ENCODE measurements around the gene PNMT. TPM values are rescaled to one million over a fixed set of nuclear protein-coding genes. Genes with fewer than 3 reads are reported as not detected.

PNMT gene
- total and polyA plus RNA-seq, 2 of the 13 experiments (the other 11 are each of a cell fraction or from before 2014, with no cell fraction given), result 0.25 TPM; not detected in 1

DNA sequence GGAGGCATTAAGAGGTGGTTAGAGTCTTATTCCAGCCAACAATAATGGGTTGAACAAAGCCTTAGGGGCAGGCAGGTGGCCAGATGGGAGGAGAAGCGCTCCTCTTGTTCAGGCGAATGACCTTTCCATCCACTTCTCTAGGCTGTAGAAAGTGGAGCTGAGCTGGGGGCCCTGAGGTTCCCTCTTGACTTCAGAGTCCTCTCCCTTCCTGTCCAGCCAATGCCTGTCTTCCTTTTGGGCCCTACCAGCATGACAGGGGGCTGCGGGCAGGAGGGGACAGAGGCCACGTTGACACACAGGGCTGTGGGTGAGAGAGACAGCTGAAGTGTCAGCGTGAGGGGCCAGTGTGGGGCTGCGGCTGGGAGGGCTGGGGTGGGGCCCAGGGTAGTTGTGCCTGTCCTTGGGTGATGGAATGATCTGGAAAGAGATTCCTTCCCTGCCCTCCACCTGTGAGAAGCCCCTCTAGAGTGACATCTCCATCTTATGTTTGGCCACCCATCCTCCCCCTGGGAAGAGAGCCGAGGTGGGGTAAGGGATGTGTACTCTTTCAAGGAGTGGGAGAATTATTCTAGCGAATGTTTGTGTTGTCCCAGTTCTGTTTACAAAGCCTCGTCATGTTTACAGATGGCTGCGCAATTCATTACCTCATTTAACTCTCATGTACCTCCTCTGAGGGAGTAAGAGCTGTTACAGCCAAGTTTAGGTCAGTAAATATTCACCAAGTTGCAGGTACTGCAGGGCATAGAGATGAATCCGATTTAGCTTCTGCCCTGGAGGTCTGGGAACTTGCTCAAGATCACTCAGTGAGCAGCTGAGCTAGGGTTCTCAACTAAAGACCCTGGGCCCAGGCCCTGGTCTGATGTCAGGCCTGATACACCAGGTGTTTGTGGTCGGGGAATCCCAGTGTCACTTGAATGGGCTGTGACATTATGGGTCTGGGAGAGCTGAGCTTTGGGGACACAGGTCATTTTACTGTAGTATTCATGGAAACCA lies 34.9 kb downstream of the PNMT start (continued):
- TF ChIP-seq, protein P1, sequence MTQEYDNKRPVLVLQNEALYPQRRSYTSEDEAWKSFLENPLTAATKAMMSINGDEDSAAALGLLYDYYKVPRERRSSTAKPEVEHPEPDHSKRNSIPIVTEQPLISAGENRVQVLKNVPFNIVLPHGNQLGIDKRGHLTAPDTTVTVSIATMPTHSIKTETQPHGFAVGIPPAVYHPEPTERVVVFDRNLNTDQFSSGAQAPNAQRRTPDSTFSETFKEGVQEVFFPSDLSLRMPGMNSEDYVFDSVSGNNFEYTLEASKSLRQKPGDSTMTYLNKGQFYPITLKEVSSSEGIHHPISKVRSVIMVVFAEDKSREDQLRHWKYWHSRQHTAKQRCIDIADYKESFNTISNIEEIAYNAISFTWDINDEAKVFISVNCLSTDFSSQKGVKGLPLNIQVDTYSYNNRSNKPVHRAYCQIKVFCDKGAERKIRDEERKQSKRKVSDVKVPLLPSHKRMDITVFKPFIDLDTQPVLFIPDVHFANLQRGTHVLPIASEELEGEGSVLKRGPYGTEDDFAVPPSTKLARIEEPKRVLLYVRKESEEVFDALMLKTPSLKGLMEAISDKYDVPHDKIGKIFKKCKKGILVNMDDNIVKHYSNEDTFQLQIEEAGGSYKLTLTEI (CRISPR knock-in tag; conservative IDR thresholded peaks at IDR 0.05), result no peak; the same call in 1 of the 2 replicates
- TF ChIP-seq KAT8 (CRISPR knock-in tag; IDR thresholded peaks at IDR 0.05), result no peak; the same call in 1 of the 2 replicates
- TF ChIP-seq NFKBIZ (CRISPR knock-in tag; IDR thresholded peaks at IDR 0.05), result 0 out of 2 replicates have a peak, but pooled peaks have one; percentile 24
- TF ChIP-seq, protein P2, sequence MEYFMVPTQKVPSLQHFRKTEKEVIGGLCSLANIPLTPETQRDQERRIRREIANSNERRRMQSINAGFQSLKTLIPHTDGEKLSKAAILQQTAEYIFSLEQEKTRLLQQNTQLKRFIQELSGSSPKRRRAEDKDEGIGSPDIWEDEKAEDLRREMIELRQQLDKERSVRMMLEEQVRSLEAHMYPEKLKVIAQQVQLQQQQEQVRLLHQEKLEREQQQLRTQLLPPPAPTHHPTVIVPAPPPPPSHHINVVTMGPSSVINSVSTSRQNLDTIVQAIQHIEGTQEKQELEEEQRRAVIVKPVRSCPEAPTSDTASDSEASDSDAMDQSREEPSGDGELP (IDR thresholded peaks at IDR 0.05; ENCODE audit: borderline replicate concordance, low read depth), result peak; percentile 88
- no peak for TF ChIP-seq ZSCAN12 (CRISPR knock-in tag; IDR thresholded peaks at IDR 0.05)
- no peak for TF ChIP-seq RAD21 (CRISPR knock-in tag; IDR thresholded peaks at IDR 0.05)
- TF ChIP-seq PAX8 (CRISPR knock-in tag; IDR thresholded peaks at IDR 0.05; ENCODE audit: borderline replicate concordance), result peak; percentile 52; the same call in 1 of the 2 replicates
- no peak for TF ChIP-seq TSC22D2 (CRISPR knock-in tag; IDR thresholded peaks at IDR 0.05; ENCODE audit: borderline replicate concordance)
- TF ChIP-seq YEATS4 (CRISPR knock-in tag; IDR thresholded peaks at IDR 0.05; ENCODE audit: borderline replicate concordance), result peak; percentile 59; the same call in 1 of the 2 replicates
- 0 out of 2 replicates have a peak, but pooled peaks have one; percentile 16 for TF ChIP-seq NFYB (CRISPR knock-in tag; IDR thresholded peaks at IDR 0.05)
- no peak for TF ChIP-seq KLF15 (CRISPR knock-in tag; IDR thresholded peaks at IDR 0.05; ENCODE audit: borderline replicate concordance)
- TF ChIP-seq ZNF747 (CRISPR knock-in tag; IDR thresholded peaks at IDR 0.05; ENCODE audit: borderline replicate concordance), result no peak
- 0 out of 2 replicates have a peak, but pooled peaks have one; percentile 25 for TF ChIP-seq ZNF678 (CRISPR knock-in tag; IDR thresholded peaks at IDR 0.05)
- TF ChIP-seq, protein P3, sequence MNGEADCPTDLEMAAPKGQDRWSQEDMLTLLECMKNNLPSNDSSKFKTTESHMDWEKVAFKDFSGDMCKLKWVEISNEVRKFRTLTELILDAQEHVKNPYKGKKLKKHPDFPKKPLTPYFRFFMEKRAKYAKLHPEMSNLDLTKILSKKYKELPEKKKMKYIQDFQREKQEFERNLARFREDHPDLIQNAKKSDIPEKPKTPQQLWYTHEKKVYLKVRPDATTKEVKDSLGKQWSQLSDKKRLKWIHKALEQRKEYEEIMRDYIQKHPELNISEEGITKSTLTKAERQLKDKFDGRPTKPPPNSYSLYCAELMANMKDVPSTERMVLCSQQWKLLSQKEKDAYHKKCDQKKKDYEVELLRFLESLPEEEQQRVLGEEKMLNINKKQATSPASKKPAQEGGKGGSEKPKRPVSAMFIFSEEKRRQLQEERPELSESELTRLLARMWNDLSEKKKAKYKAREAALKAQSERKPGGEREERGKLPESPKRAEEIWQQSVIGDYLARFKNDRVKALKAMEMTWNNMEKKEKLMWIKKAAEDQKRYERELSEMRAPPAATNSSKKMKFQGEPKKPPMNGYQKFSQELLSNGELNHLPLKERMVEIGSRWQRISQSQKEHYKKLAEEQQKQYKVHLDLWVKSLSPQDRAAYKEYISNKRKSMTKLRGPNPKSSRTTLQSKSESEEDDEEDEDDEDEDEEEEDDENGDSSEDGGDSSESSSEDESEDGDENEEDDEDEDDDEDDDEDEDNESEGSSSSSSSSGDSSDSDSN (CRISPR knock-in tag; IDR thresholded peaks at IDR 0.05), result peak; percentile 57
- peak; percentile 76 for TF ChIP-seq KDM6A (CRISPR knock-in tag; IDR thresholded peaks at IDR 0.05; ENCODE audit: low read depth)
- TF ChIP-seq ZNF557 (CRISPR knock-in tag; IDR thresholded peaks at IDR 0.05), result no peak
- TF ChIP-seq, protein P4, sequence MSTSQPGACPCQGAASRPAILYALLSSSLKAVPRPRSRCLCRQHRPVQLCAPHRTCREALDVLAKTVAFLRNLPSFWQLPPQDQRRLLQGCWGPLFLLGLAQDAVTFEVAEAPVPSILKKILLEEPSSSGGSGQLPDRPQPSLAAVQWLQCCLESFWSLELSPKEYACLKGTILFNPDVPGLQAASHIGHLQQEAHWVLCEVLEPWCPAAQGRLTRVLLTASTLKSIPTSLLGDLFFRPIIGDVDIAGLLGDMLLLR (CRISPR knock-in tag; IDR thresholded peaks at IDR 0.05), result no peak
- TF ChIP-seq ZNF672 (CRISPR knock-in tag; IDR thresholded peaks at IDR 0.05), result no peak
- no peak for TF ChIP-seq ZNF777 (CRISPR knock-in tag; IDR thresholded peaks at IDR 0.05)
- TF ChIP-seq ZNF34 (CRISPR knock-in tag; IDR thresholded peaks at IDR 0.05; ENCODE audit: borderline replicate concordance), result peak; percentile 88; the same call in 1 of the 2 replicates
- TF ChIP-seq ZNF563 (CRISPR knock-in tag; IDR thresholded peaks at IDR 0.05), result peak; percentile 20; the same call in 1 of the 2 replicates
- TF ChIP-seq KLF12 (CRISPR knock-in tag; IDR thresholded peaks at IDR 0.05; ENCODE audit: borderline replicate concordance), result no peak
